ENCODE measurements around the gene KCNAB2. TPM values are rescaled to one million over a fixed set of nuclear protein-coding genes. Genes with fewer than 3 reads are reported as not detected.

The KCNAB2 gene
- total and polyA plus RNA-seq, 2 donors (not counting 1 experiment from before 2014, with no cell fraction given), result 90.7 to 143 TPM

- Mint-ChIP-seq H3K4me1 (no peaks in the 10 kb centered on the region), H3K27ac (no peak overlapping the region), H3K27me3 (peaks cover 3% of the 10 kb centered on the region), H3K4me3 (no peak overlapping the region), H3K9me3 (ENCODE audit: insufficient read depth) (peaks cover 8% of the 10 kb centered on the region)
- intact Hi-C loops (cut with micrococcal nuclease), result no loop called here
- Histone ChIP-seq H3K36me3 (replicated peaks in 1 of 2; ENCODE audit: control extremely low read depth in 1 of 2, control insufficient read depth in 1 of 2, extremely low read depth in 1 of 2, insufficient read depth in 2 of 2, low read length in 1 of 2) (no peaks in the 10 kb centered on the region), H2AFZ (ENCODE audit: insufficient read depth, low read depth, low read length, poor library complexity, severe bottlenecking) (no peak overlapping the region), H3K9ac (ENCODE audit: low read length) (no peak overlapping the region), H3K27ac (ENCODE audit: low read length in 2 of 2) (no peak overlapping the region), H3K27me3 (replicated peaks in 1 of 4; ENCODE audit: control extremely low read depth in 1 of 4, control insufficient read depth in 3 of 4, insufficient read depth in 4 of 4, low read length in 3 of 4) (no peaks in the 10 kb centered on the region), H3K79me2 (ENCODE audit: control insufficient read depth, insufficient read depth, low read length) (no peaks in the 10 kb centered on the region), H3K9me3 (ENCODE audit: control extremely low read depth in 1 of 3, control insufficient read depth in 2 of 3, insufficient read depth in 1 of 3, low read length in 2 of 3) (peaks cover 0 to 22% (median 0%) of the 10 kb centered on the region in 3 donors), H3K4me1 (ENCODE audit: control insufficient read depth in 2 of 2, insufficient read depth in 2 of 2, low read length in 2 of 2) (no peaks in the 10 kb centered on the region), H3K4me2 (replicated peaks; ENCODE audit: low read depth, low read length, poor library complexity, severe bottlenecking) (no peak overlapping the region), H3K4me3 (ENCODE audit: control extremely low read depth in 1 of 5, extremely low read depth in 1 of 5, insufficient read depth in 1 of 5, low read depth in 2 of 5, low read length in 4 of 5) (no peak overlapping the region), H4K20me1 (ENCODE audit: control insufficient read depth, insufficient read depth, low read length, poor library complexity, severe bottlenecking) (no peaks in the 10 kb centered on the region)
- POLR2A ChIA-PET, result no interaction called here
- TF ChIP-seq CTCF (IDR thresholded peaks at IDR 0.05) (no peak), EZH2 (IDR thresholded peaks at IDR 0.05; ENCODE audit: borderline replicate concordance, insufficient read depth, low read depth, low read length, poor library complexity, severe bottlenecking) (no peak)
- CTCF ChIA-PET, result no interaction called here
- DNase-seq (no peak), ATAC-seq (ENCODE audit: low read depth) (no peak)
- 96% methylated on average over 10 of the region's 15 CpGs for WGBS (ENCODE audit: insufficient coverage)
Measured at GRCh38 chr1:6133146-6133895, 87.6 kb downstream of the KCNAB2 start.

GRCh38 chr1:6134206-6134605 lies 88.5 kb downstream of the KCNAB2 start:
- no peaks in the 10 kb centered on the region for H3K4me1 ChIP-seq (ENCODE audit: control insufficient read depth in 2 of 2, insufficient read depth in 2 of 2, low read length in 2 of 2)
- no peak overlapping the region for H3K4me3 Mint-ChIP-seq
- ChIA-PET CTCF (no interaction called here), POLR2A (no interaction called here)
- H3K27ac Mint-ChIP-seq, result no peak overlapping the region
- H3K27me3 Mint-ChIP-seq, result peaks cover 3% of the 10 kb centered on the region
- WGBS (ENCODE audit: insufficient coverage), result 94% methylated on average over 11 of the region's 11 CpGs
- no peaks in the 10 kb centered on the region for H3K36me3 ChIP-seq (replicated peaks in 1 of 2; ENCODE audit: control extremely low read depth in 1 of 2, control insufficient read depth in 1 of 2, extremely low read depth in 1 of 2, insufficient read depth in 2 of 2, low read length in 1 of 2)
- no peak for DNase-seq
- no peak for ATAC-seq (ENCODE audit: low read depth)
- no peak overlapping the region for H3K9ac ChIP-seq (ENCODE audit: low read length)
- H3K9me3 ChIP-seq (ENCODE audit: control extremely low read depth in 1 of 3, control insufficient read depth in 2 of 3, insufficient read depth in 1 of 3, low read length in 2 of 3), result peaks cover 0 to 22% (median 0%) of the 10 kb centered on the region in 3 donors
- intact Hi-C loops (cut with micrococcal nuclease), result no loop called here
- H3K4me2 ChIP-seq (replicated peaks; ENCODE audit: low read depth, low read length, poor library complexity, severe bottlenecking), result no peak overlapping the region
- no peak overlapping the region for H2AFZ ChIP-seq (ENCODE audit: insufficient read depth, low read depth, low read length, poor library complexity, severe bottlenecking)
- no peaks in the 10 kb centered on the region for H3K79me2 ChIP-seq (ENCODE audit: control insufficient read depth, insufficient read depth, low read length)
- no peak overlapping the region for H3K27ac ChIP-seq (ENCODE audit: low read length in 2 of 2)
- H4K20me1 ChIP-seq (ENCODE audit: control insufficient read depth, insufficient read depth, low read length, poor library complexity, severe bottlenecking), result no peaks in the 10 kb centered on the region
- no peak for TF ChIP-seq EZH2 (IDR thresholded peaks at IDR 0.05; ENCODE audit: borderline replicate concordance, insufficient read depth, low read depth, low read length, poor library complexity, severe bottlenecking)
- H3K4me1 Mint-ChIP-seq, result no peaks in the 10 kb centered on the region
- H3K9me3 Mint-ChIP-seq (ENCODE audit: insufficient read depth), result peaks cover 8% of the 10 kb centered on the region
- no peaks in the 10 kb centered on the region for H3K27me3 ChIP-seq (replicated peaks in 1 of 4; ENCODE audit: control extremely low read depth in 1 of 4, control insufficient read depth in 3 of 4, insufficient read depth in 4 of 4, low read length in 3 of 4)
- no peak overlapping the region for H3K4me3 ChIP-seq (ENCODE audit: control extremely low read depth in 1 of 5, extremely low read depth in 1 of 5, insufficient read depth in 1 of 5, low read depth in 2 of 5, low read length in 4 of 5)
